Stimulated activated CD8-positive, alpha-beta memory T cell treated with anti-CD3 and anti-CD28 coated beads, Interleukin-15, amount 100 ng/mL, for 1 hour (primary cell): ENCODE results near the gene BDKRB2.

Source experiments
- DNase-seq: peaks from one replicate; pipeline ENCODE4 v3.0.0-alpha.2; 2020; ENCODE audit warnings: low read depth

BDKRB2 gene

DNA sequence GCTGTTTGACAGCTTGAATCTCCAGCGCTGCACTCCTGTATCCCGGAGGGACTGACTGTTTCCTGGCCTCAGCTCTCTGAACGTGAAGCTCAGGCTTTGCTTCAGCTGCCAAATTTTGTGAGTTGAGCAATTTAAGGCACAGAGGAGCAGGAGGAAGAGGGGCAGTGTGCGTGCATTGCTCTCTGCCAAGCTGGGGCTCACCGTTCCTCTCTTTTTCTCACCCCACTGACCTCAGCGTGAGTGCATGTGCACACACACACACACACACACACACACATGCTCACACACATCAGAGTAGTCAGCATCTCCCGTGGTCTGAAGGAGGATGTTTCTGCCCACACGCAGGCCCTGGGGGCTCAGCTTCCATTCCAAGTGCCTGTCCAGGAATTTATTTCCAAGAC, 27.8 kb upstream of the BDKRB2 start:
- DNase-seq = no peak

DNA sequence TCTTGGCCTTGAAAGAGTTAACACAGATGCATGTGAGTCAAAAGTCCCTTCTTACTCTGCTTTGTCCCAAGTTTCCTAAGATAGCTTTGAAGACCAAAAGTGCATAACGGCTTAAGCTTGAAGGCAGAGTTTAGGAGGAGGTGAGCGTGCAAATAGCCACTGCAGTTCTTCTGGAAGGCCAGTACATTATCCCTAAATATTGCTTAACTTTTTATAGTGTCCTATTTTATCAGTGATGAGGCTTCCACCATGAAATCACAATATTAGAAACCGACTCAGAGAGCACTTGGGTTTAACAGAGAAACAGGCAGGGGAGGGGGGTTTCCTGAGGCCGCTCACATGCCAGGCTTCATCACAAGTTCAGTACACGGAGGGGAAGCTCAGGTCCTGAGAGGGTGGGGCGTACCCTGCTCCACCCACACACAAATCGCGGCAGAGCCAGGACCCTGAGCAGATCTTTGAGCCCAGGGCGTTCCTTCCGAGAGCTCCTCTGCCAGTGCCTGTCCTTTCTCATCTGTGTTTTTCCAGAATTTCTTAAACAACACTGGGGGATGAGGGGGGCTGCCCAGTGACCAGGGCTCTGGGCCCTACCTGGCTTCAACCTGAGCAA, 26.8 kb upstream of the BDKRB2 start:
- DNase-seq = no peak

DNA sequence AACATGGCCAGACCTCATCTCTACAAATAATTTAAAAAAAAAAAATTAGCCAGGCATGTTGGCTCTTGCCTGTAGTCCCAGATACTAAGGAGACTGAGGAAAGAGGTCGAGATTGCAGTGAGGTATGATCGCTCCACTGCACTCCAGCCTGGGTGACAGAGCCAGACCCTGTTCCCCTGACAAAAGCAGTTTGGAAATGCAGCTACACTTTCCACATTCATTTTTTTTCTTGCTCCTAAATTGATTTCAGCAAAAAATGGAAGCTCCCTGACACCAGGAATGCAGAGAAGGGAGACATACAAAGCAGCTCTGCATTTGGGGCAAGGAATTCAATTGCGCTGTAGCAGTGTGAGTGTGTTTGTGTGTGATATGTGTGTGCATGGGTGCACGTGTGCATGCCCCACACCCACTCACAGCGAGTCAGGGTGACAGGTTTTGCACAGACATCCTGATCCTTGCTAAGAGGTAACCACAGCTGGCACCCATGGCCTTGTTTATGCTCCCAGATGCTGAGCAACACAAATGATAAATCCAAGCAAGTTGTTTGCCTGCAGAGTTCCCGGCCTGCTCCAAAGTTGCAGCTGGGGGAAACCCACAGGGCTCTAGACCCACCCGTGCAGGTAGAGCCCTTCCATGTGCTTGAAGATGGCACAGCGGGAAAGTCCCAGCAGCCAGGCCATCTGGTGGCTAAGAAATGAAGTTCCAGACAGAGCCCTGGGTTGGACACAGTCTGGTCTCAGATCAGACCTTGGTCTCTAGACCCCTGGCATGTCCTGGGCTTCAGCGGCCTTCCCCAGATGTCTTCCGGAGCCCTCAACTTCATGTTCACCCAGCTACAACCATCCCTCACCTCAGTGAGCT, 25.9 kb upstream of the BDKRB2 start:
- DNase-seq = no peak

DNA sequence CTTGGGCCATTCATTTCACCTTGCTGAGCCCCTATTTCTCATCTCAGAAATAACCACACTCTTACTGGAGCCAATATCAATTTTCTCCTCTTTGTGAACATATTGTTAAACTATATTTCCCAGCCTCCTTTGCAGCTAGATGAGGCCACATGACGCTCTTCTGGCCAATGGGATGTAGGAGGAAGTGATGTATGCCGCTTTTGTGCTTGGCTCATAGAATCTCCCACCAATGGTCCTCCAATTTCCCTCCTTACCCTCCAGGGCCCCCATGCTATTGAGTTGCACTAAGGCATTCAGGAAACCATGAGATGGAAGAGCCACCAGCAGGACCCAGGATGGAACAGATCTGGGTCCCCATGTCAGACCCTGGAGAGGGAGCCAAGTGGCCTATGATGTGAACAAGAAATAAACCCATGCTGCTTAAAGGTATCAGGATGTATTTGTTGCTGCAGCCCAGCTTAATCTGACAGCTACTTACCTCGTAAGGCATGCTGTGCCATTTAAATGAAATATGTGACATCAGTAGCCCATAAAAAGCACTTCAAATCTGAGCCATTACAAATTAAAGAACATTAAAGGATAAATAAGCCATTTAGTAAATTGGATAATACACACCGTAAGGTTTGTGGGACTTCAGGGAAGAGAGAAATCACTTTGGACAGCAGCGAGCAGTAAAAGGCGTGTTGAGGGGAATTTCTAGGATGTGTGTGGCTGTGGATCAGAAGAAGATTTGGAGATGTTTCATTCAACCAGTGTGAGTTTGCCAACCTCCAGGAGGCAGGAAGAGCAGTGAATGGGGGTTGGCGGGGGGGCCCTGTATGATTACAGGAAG, 24.4 kb upstream of the BDKRB2 start:
- no peak for DNase-seq

DNA sequence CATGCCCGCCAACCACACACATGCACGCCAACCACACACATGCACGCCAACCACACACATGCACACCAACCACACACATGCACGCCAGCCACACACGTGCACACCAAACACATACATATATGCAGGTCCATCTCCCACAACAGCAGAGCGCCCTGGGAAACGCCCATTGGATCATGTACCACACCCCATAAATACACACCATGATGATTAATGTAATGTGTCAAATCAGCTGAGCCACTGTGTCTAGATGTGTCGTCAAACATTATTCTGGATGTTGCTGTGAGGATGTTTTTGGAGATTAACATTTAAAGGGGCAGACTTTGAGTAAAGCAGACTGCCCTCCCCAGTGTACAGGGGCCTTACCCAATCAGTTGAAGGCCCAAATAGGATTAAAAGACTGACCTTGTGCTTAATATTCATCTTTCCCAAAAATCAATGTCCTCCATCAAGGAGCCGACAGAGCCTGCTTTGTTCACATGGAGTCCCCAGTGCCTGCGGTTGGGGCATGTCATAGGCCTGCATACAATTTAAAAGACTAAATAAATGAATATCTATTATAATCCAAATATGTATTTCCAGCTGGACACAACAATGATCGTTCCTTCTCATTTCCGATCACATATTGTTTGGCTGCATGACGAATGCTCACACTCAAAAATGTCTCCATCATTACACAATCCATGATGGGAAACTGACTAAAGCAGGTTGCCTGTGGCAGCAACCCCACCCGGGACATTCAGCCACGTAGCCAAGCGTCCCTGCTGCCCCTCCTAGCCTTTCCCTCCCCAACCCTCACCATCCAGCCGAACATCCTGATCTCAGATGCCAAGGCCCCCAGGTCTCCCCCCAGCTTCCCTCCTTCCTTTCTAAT, 23.2 kb upstream of the BDKRB2 start:
- no peak for DNase-seq

DNA sequence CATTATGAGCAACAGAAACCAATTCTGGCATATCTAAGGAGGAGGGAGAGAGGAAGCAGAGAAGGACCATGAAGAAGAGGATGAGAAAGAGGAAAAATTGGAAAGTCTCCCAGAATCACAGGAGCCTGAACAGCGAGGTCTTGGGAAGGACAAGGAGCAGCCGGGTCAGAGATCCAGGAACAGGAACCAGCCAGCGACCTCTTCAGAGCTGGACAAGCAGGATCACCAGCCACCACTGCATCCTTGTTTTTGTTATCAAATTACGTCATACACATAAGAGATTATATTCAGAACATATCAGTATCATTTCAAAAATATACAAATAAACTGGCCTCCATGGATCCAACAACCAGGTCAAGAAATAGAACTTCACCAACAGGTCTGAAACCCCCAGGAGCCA, 22.1 kb upstream of the BDKRB2 start:
- no peak for DNase-seq

DNA sequence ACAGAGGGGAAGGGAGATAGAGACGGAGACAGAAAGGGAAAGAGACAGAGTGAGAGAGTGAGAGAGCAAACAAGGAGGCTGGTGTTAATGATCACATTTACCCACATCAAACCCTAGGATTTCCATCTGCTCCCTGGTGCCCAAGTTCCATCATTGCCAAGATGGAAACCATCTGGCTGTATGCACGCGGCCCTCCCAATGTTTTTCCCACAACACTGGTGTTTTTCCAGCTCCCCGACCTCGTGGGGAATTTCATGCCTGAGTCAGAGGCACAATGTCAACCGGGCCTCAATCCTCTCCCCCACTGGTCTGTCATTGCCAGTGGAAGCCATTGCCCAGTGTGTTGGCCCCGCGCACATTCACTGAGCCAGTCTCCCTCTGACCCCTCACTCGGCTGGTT, 19.9 kb upstream of the BDKRB2 start:
- no peak for DNase-seq

DNA sequence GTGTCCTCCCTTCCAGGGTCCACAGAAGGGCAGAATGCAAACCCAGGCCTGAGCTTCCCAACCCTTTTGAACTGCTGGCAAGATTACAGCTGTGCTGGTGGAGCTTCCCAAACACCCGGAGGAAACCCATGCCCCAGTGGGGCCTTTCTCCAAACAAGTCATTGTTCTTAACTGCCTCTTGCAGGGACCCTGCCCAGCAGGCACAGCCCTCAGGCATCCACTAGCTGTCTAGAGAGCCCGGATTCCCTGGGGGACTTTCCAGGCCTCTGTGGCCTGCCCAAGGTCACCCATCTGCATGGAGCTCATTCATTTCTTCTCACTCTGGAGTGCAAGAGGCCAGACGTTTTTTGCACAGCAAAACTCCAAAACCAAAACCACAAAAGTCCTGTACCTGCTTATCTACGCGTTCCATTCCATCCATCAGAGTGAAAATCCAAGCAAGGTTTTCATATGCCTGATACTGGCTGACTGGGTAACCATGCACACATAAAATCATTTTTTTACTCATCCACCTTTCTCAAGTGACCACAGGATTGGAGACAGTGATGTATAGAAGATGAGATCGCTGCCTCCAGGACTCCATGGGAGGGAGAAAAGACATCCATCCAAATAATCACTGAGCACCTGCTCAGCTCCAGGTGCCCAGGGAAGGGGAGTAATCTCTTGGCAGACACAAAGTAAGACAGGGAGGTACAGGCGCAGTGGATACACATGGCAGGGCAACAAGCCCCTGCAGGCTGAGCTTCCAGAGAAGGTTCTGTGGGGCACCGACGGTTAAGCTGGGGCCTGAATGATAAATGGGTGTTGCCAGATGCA, 17.2 kb upstream of the BDKRB2 start:
- DNase-seq = no peak

DNA sequence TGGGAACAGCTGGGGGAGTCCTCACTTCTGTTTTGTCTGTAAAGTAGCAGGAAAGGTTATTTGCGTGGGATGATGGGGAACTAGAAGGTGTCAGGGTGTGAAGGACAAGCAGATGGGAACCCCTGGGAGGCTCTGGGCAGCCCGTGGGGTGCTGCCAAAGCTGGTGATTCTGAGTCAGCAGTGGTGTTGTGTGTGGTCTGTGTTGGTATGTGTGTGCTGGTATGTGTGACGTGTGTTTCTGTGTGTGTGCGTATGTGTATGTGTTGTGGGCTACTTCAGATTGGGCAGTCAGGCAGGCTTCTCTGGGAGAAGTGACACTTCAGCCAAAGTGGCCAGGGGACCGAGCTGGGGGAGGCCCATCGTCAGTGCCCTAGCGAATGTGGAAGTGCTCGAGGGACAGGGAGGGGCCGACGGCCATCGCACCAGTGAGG, 15.3 kb upstream of the BDKRB2 start:
- DNase-seq = no peak

DNA sequence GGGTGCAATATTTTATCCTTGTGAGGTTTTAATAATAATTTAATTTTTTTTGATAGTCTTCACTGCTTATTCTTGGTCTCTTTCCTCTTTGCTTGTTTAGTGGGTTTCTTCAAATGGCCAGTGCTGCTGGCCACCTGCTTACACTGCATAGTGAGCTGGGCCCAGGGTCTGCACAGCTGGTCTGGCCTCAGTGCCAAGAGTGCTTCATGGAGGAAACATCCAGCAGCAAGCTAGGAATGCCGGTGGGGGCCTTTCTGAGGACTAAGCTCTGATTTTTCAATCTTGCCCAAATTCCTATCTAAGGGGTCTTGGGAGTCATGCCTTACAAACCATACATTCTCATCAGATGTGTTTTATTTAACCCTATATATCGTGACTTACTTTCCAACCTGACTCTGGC, 13.3 kb upstream of the BDKRB2 start:
- no peak for DNase-seq

DNA sequence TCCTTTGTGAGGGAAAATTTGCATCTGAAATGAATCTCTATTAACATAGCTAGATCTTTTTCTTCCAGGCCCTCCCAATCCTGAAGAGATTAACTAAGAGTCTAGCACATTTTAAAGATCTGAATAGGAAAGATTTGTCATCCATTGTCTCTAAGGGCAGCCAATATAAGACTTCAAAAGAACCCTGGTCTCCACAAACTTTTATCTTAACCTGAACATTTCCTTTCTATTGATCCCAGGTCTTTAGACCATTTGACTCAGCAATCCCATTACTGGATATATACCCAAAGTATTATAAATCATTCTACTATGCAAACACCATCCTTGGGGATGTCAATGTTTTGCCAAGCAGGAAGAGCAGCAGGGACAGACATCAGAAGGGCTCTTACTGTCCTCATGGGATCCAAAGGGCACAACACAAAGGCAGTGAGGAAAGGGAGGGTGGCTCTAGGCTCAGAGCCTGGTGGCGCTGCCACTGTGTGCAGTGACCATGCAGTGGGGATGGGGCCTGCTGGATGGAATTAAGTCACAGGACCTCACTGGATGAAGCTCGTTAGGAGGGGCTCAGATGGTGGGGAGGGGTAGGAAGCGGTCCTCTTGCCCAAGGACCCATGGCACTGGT, 12.7 kb upstream of the BDKRB2 start:
- no peak for DNase-seq

DNA sequence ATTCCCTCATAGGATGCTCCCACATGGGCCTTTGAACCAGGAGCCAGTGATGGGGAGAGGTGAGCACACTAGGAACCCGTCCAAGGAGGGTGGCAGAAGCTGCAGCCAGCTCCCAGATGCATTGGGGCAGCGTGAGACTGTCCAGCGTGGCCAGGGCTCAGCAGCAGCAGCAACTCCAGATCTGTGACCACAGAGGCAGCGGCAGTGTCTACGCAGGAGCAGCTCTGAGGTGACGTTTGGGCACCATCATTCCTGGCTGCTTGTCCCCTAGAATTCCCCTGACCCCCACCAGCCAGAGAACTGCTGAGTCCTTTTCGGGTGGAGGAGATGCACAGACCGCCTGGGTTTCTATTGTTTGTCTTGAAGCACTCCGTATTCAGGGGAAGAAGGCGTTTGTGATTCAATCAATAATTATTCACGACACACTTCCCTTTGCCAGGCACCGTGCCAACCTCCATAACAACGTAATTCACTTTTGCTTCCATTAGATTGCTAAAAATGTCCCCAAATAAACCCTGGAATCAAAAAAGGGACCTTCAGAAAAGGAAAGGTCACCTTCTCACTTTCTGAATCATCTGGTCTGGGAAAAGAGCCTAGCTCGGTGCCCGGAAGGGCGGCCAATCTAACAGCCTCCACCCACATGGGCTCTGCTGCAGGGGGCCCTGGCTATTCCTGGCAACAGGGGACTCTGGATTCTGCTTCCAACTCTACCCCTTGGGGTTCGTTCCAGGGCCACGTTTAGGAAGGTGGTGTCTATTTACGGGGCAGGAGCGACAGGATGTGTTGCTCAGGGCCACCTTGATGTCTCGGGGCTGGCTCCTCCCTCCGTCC, 11.4 kb upstream of the BDKRB2 start:
- no peak for DNase-seq

DNA sequence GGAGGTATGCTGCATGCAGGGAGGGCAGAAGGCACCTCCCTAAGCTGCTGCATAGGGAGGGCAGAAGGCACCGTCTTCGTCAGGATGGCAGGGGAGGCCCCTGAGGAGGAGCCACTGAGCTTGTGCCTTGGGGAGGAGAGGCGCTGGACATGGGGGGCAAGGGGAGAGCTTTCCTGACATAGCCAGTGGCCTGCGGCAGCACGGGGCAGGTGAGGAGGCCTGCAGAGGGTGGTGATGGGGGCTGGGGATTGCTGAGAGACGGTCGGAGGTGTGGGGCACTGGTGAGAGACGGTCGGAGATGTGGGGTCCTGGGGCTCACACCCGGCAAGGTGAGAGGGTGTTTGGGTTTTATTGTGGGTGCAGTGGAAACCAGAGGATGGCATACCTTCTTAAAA, 10.4 kb upstream of the BDKRB2 start:
- no peak for DNase-seq

DNA sequence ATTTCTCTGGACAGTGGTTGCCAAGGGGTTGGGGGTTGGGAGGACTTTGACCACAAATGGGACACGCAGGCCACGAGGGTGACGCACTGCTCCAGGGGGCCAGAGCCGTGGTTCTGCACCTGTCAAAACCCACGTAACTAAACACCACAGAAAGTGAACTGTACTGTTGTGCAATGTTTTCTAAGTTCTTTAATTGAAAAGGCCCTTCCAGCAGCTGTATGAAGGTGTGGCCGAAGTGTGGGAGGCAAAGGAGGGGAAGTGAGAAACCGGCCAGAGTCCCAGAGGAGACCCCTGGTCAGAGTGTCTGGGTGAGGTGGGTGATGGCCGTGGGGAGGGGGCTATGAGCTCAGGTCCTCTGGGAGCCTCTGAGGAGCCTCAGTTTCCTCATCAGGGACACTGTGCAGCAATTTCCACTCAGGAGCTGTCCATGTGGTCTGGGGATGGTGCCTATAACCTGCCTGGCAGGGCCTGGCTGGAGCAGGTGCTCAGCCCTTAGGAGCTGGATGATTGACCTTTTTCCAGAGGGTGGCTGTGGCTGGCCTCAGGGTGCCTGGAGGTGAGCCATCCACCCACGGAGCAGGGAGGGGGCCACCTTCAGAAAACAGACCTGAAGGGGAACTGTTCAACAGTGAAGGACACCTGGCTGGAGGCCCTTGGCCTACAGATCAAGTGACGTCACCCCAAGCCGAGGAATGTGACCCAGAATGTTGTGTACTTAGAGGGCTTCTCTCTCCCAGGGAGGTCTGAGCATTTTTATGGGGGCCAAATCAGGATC, 9.8 kb upstream of the BDKRB2 start:
- DNase-seq = no peak

DNA sequence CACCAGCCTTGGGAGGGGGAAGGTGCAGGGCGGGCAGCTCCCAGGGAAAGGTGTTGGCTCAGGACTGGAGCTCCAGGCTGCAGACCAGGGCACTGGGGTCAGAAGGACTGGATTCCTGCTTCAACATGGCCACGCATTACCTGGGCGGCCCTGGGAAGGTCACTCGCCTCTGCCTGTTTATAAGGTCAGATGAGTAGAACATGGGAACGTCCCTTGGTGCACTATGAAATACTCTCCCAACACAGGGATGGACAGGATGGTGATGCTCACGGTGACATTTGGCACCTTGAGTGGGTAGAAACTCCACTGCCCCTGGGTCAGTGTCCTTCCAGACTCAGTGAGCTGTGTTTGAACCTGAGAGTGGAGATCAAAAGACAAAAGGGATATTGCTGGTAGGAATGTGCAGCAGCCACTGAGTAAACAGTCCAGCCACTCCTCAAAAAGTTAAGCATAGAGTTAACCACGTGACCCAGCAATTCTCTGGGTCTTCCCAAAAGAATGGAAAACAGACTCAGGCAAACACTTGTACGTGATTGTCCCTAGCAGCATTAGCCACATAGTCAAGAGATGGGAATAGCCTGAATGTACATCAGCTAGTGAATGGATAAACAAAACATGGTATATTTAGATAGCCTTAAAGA, 9.1 kb upstream of the BDKRB2 start:
- DNase-seq = no peak

DNA sequence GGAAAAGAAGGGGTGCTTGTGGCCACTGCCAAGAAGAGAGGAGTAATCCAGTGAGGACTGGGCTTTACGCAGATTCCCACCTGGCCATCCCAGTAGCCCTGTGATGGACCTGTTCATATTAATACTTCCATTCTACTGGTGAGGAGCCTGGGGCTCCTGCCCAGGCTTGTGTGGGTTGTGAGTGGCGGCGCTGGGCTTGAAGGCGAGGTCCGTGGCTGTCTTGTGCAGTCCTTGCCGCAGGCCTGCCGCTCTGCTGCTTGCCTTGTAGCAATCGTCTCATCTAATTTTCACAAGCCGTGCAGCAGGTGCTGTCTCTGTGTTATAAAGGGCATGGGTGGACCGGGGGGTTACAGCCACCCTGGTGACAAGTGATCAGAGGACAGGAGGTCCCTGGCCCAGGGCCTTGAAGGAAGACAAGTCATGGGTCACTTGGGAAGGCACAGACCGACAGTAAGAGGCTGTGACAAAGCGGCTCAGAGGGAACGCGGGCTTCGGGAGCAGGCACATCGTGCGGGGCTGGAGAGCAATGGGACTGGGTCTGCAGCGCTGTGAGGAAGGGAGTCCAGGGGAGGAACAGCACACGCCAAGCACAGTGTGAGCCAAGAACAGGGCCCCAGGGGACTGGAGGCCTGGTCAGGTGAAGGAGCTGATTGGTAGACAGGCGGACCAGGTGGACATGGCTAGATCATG, 7.3 kb upstream of the BDKRB2 start:
- DNase-seq = no peak

DNA sequence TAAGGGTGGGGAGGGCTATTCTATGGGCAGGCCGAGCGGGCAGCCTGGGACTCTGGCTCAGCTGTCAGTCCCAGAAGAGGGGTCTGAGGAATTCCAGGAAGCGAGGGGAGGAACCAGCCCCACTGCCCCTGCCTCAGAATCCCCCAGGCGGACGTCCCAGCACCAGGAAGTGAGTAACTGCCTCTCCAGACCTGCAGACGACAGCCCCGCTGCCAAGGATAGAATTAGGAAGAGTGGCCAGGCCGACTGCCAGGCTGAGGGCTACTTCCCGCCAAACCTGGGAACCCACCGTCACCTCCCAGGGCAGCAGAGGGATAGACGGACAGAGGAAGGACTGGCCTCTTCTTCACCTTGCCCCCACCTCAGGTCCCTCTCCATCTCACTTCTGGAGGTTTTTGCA, 6.7 kb upstream of the BDKRB2 start:
- no peak for DNase-seq
